Adrenal gland (tissue), 5 donors: Measurements from ENCODE around the gene MYCBPAP.

Experiments used
- POLR2A ChIP-seq, 2 donors: fragments of 450-650 bp; IDR thresholded peaks; one replicate each; pipeline ENCODE4 v1.6.1; 2017; ENCODE audit warnings: antibody characterized with exemption in 2 of 2, mild to moderate bottlenecking in 2 of 2, moderate library complexity in 1 of 2
- TF ChIP-seq, protein P1 (sequence below), 6 experiments: fragments of 450-650 bp in 4 of 6; fragments of 200-600 bp in 2 of 6; sonication (generic) in 1 of 6; IDR thresholded peaks; 1 replicate in 5 of 6; 2 replicates in 1 of 6; pipeline versions ENCODE4 v1.5.1 to v1.8.0; 2016 to 2021; ENCODE audit warnings: antibody characterized with exemption in 6 of 6, mild to moderate bottlenecking in 2 of 6, moderate library complexity in 1 of 6
- donor health status: DM: no; HTN: no; CAD: no.

DNA sequence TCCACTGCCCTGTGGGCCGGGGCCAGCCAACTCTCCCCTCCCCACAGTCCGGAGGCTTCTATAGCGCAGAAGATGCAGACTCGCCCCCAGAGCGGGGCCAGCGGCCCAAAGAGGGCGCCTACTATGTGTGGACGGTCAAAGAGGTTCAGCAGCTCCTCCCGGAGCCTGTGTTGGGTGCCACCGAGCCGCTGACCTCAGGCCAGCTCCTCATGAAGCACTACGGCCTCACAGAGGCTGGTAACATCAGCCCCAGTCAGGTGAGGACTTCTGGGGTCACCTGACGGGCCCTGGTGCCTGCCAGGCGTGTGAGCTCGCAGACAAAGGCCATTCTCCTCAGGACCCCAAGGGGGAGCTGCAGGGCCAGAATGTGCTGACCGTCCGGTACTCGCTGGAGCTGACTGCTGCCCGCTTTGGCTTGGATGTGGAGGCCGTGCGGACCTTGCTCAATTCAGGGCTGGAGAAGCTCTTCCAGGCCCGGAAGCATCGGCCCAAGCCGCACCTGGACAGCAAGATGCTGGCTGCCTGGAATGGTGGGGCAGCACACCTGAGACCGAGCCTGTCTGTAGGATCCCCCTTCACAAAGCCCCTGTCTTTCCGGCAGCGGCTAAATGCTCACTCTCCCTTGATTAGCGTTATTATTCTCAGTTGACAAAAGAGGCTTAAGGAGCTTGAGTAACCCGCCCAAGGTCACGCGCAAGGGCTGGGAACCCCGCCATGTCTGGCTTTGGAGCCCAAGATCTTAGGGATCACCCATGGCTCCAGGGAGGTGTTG, 42.6 kb downstream of the MYCBPAP start:
- TF ChIP-seq, protein P1, sequence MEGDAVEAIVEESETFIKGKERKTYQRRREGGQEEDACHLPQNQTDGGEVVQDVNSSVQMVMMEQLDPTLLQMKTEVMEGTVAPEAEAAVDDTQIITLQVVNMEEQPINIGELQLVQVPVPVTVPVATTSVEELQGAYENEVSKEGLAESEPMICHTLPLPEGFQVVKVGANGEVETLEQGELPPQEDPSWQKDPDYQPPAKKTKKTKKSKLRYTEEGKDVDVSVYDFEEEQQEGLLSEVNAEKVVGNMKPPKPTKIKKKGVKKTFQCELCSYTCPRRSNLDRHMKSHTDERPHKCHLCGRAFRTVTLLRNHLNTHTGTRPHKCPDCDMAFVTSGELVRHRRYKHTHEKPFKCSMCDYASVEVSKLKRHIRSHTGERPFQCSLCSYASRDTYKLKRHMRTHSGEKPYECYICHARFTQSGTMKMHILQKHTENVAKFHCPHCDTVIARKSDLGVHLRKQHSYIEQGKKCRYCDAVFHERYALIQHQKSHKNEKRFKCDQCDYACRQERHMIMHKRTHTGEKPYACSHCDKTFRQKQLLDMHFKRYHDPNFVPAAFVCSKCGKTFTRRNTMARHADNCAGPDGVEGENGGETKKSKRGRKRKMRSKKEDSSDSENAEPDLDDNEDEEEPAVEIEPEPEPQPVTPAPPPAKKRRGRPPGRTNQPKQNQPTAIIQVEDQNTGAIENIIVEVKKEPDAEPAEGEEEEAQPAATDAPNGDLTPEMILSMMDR (IDR thresholded peaks at IDR 0.05): peak; percentile 71 to 94 (median 84)
- TF ChIP-seq POLR2A (IDR thresholded peaks at IDR 0.05): no peak
